GM21825 (cell line): ENCODE data around the gene NR2F1-AS1.

Source experiments
- ATAC-seq: cut with Tn5 transposase; IDR thresholded peaks from one replicate; pipeline ENCODE4 v1.9.1; 2021; ENCODE audit warnings: mild to moderate bottlenecking, moderate library complexity; ENCODE audit not compliant: unreplicated experiment

NR2F1-AS1 gene

DNA sequence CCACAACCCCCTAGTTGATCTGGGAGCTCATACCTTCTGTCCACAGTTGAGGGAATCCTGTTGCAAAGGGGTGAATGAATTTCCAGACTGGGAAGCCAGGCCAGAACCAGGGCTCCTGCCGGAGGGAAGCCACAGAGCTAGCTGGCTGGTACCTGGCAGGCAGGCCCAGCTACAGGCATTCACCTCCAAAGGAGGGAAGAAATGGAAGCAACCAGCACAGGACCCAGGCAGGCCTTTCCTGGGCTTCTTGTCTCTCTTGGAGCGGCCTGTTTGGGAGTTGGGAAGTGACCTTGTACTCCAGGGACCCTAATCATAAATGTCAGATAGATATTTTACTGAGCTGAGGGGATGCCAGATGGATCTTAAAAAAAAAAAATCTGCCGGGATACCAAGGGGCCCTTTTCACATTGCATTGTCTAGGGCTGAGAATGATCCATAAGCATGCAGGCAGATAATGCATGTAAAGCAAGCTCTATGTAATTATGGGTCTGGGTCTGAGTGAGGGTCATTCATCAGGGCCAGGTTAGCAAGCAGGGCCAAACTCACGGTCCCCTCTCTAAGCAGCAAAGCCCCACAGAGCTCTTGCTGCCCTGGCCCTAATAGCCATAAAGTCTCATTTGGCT lies 10.4 kb upstream of the NR2F1-AS1 start:
- ATAC-seq: no peak

DNA sequence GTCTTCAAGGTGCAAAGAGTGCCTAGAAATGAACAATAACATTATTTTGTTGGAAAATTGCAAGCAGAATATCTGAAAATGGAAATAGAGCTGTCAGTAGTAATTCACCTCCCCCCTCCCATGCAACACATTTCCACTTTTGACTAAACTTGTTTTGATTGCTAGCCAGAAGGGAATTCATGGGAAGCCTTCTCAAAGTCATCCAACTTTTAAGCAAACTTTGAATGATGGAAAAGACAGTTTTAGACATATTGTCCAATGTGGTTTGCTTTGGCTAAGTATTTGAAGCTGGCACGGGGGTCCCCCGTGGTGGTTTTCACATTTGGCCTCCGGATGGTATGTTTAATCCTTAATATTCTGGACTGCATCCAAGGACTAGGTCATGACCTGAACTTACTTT lies 9.5 kb upstream of the NR2F1-AS1 start:
- ATAC-seq: no peak

DNA sequence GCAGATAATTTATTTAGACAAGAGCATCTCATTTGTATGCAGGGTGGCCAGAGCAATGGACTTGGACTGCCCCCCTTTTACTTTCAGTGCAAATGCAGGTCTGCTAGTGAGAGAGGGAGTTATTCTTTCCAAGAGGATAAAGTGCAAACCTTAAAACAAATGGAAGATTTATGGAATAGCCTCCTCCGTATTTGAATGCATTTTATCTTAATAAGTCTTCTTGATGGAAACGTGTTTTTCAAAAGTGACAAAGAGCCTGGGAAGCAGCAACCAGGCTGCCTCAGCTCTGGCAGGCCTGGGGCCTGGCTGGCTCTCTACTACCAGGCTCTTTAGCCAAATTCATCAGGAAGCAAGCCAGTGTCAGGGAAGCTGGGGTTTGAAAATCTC lies 8.8 kb upstream of the NR2F1-AS1 start:
- ATAC-seq: no peak

DNA sequence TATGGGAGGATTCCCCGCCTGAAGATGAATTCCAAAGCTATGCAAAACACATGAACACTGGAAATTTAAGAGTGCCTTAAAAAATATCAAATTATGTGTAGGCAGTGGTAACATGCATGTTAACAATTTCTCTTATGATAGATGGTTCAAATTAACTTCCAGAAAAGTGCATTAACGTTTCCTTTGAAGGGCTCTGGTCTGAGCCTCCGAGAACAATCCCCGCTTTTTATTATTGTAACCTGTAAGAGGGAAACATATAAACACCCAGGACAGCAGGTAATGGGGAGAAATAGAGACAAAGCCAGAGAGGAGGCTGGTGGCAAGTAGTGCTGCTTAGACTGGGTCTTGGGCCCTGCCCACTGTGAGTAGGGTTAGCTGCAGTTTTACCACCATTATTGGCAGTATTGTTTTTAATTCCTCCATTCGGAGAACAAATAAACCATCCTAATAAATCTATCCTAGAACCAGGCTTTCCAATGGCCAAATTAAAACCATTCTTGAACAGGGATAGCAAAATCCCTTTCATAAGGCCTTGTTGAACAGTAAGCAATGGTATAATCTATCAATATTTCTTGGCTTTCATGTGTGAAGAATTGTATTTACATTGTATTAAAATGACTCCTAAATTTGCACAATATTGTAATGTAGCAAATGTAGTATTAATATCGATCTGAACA lies 8.3 kb upstream of the NR2F1-AS1 start:
- no peak for ATAC-seq

DNA sequence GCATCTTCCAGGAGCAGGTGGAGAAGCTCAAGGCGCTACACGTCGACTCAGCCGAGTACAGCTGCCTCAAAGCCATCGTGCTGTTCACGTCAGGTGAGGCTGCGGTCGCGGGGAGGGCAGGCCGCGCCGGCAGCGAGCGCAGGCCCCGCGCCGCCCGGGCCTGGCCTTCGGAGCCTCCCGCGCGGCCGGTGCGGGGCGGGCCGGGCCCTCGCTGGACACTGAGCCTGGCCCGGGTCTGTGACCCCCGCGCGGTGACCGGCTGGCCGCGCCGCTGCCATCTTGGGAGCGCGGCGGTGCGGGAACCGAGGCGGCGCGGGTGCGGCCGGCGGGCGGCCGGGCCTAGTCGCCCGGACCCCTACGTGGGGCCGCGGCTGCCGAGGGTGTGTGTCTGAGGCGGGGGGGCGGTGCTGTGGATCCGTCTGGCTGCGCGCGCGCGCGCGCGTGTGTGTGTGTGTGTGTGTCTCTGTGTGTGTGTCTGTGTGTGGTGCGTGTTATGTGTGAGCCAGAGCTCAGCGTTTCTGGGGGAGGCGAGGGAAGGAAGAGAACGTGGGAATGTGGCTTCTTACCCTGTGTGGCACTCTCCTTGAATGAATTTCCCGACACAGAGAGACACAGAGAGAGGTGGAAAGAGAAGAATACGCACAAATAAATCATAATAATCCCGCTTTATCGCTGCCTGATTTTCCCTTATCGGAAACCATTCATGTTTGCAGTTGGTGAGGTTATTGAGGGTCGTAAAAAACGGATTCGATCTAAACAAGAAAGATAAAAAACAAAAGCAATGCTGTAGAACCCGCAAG lies 7.5 kb upstream of the NR2F1-AS1 start:
- no peak for ATAC-seq

DNA sequence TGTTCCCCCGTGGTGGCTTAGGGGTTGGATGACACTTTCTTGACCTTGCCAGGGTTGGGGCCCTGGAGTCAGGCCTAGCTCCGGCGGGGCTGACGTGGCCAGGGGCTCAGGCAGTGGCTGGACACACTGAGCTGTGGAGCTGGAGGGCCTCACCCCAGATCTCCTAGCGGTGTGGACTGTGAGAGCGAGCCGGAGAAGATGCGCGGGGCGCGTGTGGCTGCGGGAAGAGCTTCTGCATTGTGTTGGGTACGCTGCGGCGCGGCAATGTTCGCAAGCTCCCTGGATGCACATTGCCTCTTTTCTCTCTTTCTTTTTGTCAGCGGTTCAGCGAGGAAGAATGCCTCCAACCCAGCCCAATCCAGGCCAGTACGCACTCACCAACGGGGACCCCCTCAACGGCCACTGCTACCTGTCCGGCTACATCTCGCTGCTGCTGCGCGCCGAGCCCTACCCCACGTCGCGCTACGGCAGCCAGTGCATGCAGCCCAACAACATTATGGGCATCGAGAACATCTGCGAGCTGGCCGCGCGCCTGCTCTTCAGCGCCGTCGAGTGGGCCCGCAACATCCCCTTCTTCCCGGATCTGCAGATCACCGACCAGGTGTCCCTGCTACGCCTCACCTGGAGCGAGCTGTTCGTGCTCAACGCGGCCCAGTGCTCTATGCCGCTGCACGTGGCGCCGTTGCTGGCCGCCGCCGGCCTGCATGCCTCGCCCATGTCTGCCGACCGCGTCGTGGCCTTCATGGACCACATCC lies 6.8 kb upstream of the NR2F1-AS1 start:
- no peak for ATAC-seq

DNA sequence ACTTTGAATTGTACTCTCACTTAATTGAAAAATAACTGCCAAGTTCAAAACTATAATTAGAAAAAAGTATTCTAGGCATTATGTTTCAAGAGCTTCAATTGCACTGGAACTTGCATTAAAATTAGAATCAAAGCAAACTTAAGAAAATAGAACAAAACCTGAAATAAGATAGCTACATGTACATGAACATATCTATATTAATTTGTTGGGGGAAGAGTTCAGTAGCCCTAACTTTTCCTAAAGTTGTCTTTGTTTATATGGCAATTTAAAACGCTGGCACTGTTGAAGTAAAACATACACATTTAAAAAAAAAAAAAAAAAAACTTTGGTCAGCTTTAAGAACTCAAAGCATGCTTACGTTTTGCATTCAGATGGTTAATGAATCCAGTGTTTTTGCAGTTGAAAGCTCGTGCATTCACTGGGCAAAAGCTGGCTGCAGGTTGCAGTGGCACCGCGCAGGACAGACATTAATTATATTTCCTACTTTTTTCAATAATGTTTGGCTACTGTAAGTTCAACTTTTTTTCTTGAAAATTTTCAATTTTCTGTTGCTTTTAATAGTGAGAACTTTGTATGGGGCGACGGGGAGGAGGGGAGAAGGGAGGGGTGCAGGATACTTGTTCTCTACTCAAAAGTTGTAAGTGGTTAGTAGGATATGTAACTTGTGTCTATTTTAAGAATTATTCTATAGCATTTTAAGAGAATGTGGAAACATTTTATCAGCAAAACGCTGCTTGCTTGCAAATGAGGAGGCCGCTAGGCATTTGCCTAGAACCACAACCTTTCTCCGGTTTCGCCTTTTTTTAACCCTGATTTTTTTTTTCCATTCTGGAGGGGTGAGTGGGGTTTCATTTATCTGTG lies 5.9 kb upstream of the NR2F1-AS1 start:
- ATAC-seq: no peak

DNA sequence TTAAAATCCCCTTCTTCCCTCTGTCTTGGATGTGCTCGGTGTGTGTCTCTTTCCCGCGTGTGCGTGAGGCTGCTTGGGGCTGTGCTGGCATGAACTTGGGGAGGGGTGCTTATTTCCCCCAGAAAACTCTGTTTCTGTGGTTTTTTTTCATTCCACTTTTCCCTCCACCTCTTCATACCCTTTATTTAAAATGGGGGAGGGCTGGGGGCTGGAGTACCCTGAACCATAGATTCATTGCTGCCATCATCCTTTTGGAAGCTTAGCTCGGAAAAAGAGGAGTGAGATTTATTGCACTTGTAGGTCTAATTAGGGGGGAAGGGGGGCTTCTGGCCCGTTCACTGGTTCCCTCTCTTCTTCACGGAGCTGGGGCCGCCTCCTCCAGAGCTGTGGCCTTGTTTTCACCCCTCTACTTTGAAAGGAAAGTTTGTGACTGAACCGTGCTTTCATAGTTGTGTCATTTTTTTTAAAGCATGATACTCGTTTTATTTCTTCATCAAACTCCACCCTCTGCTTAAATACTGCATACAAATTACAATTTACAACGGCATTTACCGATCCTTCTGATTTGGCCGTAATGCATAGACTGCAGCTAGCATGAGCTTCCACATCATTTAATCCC lies 4.9 kb upstream of the NR2F1-AS1 start:
- no peak for ATAC-seq

DNA sequence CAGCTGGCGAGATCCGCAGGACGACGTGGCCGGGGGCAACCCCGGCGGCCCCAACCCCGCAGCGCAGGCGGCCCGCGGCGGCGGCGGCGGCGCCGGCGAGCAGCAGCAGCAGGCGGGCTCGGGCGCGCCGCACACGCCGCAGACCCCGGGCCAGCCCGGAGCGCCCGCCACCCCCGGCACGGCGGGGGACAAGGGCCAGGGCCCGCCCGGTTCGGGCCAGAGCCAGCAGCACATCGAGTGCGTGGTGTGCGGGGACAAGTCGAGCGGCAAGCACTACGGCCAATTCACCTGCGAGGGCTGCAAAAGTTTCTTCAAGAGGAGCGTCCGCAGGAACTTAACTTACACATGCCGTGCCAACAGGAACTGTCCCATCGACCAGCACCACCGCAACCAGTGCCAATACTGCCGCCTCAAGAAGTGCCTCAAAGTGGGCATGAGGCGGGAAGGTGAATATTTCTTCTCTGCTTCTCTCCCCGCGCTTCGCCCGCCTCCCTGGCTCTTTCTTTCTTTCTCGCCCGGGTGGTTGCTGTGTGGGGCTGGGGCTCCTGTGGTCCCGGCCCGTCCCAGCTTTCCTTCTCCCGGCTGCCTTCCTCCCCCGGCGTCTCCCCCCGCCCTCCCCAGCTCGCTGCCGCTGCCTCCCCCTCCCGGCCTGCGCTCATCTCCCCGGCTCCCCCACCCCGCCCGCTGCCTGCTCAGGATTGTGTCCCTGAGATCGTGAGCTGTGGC lies 4.2 kb upstream of the NR2F1-AS1 start:
- ATAC-seq: no peak

DNA sequence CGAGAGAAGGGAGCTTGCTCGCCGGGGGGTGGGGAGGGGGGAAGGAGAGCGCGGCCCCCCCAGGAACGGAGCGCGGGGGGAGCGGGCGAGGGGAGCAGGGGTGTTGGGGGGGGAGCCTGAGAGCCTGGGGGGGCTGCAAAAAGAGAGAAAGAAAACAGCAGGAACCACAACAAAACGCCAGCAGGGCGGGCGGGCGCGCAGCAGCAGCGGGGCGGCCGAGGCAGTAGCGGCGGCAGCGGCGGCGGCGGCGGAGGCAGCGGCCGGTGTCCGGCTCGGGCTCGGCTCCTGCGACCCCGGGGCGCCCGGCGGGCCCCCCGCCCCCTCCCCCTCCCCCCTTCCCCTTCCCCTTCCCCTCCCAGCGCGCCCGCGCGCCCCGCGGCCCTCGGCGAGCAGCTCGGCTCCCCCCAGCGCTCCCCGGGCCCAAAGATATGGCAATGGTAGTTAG lies 3.6 kb upstream of the NR2F1-AS1 start:
- no peak for ATAC-seq

DNA sequence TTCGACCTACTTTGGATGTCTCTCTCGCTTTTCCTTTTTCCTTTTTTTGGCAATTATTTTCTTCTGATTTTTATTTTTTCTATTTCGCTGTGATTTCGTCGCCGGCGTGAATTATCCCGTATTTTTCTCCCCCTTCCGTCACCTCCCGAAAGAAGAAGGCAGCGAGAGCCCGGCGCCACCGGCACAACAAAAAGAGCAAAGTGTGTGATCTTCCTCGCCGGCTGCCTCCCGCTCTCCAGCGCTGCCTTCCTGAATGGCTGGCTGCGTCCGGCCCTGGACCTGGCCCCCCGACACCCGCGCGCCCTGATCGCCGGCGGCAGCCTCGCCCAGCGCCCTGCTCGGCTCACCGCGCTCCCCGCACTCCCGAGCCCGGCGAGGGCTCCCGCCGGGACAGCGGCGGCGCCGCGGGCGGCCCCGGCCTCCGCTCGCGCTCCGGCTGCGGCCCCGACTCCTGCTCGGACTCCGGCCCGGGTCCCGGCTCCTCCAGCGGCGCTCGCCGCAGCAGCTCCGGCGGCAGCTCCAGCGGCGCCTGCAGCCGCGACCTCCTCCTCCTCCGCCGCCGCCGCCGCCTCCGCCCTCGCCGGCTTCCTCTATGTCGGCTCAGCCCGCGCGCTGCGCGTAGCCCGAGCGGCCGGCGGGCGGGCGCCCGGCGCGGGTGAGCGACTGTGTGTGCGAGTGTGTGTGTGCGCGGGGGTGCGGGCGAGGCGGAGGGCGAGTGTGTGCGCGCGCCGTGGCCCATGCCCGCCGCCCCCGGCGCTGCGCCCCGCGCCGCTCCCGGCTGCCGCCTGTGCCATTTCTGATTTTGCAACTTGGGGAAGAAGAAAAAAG lies 3.0 kb upstream of the NR2F1-AS1 start:
- no peak for ATAC-seq

DNA sequence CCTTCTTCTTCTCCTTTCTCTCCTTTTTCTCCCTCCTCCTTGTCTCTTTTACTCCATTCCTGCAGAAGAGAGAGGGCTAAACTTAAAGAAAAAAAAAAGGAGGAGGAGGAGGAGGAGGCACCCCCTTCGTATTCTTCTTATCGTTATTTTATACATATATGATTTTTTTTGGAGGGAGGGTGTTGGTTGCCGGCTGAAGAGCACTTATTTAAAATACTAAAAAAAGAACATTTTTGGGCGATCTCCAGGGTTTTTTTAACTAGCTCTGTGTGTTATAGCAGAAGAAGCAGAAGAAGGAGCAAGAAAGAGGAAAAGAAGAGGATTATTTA lies 2.4 kb upstream of the NR2F1-AS1 start:
- ATAC-seq: no peak

DNA sequence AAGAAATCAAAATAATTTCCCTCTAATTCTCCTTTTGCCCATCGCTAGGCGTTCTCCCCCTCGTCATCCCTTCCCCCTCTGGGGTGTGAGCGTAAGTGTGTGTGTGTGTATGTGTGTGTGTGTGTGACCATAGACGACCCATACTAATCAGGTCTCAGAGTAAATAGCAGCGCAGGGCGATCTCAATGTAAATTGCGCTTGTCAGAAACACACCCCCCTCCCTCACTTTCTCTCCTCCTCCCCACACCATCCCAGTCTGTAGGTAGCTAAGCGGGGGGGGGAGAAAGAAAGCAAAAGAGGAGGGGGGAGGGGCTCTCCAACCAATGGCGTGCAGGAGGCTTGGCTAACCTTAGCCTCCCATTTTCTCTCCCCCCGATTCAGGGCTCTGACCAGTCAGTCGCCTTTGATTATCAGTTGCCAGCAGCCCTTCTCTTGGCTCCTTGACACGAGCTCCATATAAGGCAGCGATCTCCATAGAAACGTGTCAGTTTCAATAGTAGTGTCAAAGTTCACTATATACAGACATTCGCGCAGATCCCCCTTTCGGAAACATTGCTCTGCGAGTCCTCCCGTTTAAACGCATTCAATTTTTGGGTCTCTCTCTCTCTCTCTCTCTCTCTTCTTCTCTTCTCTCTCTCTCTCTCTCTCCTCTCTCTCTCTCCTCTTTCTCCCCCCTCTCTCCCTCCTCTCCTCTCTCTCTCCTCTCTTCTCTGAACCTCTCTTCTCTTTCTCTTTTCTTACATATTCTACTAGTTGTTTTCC lies 1.8 kb upstream of the NR2F1-AS1 start, which contains the start of gene NR2F1:
Gene NR2F1, plus strand, starts transcription at position 546 of the 762 bp plus-strand sequence. CDS start 1,802 bp downstream, outside the sequence.
- no peak for ATAC-seq

DNA sequence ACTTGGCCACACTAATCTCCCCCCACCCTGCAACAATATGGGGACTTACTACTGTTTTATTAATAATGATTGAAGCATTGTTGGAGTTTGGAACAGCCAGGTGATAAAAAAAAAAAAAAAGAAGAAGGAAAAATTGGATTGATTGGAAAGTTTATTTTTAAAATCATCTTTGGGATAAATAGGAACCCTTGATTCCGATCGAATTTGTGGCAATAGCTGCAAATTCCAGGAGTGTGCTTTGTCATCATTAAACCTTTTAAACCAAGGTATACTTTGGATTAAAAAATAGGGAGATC lies 1.1 kb upstream of the NR2F1-AS1 start:
- no peak for ATAC-seq

DNA sequence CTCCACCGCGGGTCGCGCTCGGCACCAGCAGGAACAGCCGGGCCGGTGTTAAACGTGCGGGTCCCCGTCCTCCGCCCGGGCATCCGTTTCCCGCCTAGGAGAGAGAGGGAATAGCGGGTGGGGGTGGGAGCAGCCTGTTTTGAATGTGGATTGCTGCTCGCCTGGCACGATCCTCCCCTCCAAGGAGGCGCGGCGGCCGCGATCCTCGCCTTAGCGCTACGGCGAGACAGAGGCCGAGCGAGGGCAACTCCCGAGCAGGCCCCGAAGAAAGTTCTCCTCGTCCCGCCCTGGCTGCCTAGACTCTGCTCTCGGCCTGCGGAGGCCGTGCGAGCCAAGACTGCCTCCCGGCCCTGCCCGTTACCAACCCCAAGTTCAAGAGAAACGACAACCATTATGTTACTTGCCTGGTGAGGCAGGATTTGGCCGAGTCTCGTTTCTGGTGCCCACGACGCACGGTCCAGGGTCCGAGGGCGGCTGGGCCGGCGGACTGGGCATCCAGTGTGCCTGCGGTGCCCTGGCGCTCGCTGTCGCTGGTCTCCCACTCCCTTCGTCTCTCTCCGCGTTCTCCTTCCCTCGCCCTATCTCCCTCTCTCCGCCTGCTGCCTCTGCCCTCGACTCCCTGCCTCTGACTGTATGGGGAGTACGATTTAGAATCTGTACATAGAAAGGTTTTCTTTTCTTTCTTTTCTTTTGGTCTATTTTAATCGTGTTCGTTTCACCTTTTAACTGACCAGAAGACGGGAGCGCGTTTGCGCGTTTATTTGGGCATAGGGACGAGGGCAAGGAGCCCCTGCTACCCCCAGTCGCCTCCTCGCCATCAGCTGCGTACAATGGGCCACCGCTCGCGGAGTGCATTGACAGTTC lies 724 bp downstream of the NR2F1-AS1 start:
- ATAC-seq: no peak

DNA sequence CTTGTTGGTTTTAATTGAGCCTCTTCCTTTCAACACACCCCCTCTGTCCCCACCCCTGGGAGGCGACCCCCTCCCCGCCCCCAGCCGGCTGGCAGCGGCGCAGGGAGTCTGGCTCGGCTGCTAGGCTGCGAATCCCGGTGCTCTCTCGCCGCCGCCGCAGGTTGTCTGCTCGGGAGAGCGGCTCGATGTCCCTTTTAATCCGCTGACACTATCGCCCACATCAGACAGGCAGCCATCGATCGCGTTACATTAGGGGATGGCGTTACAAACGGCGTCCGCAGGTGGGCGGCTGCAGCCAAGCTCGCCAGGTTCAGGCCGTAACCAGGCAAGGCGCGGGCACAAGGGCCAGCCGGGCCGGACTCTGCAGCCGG lies 1.3 kb downstream of the NR2F1-AS1 start:
- ATAC-seq: no peak
